GM12878 (cell line): Measurements from ENCODE around the gene ITPRIP. TPM values are rescaled to one million over a fixed set of nuclear protein-coding genes. Genes with fewer than 3 reads are reported as not detected.

ENCODE experiments used
- RAD21 ChIP-seq: IDR thresholded peaks from 2 replicates; pipeline ENCODE4 v1.6.1; 2011; ENCODE audit warnings: mild to moderate bottlenecking, low read depth, low read length, moderate library complexity; ENCODE audit not compliant: insufficient read depth
- STAT1 ChIP-seq: fragments of 450-650 bp; conservative IDR thresholded peaks from 2 replicates; pipeline ENCODE4 v1.6.1; 2014; ENCODE audit warnings: antibody characterized with exemption, mild to moderate bottlenecking
- ZBED1 ChIP-seq: IDR thresholded peaks from 2 replicates; pipeline ENCODE4 v1.6.1; 2016; ENCODE audit warnings: borderline replicate concordance
- polyA plus RNA-seq, 11 experiments: library from polyadenylated mRNA; depleted of rRNA in 4 of 11; unstranded in 6 of 11; stranded (reverse) in 5 of 11; fragments of >200 nt; fragmentation: Nextera tagmentation in 4 of 11; fragmentation: Illumina TruSeq in 1 of 11; extraction: Ambion mirVana in 4 of 11; extraction: Trizol in 1 of 11; gene quantifications; 1 replicate in 1 of 11; 2 replicates in 10 of 11; pipeline versions ENCODE4 v1.2.1 to v1.2.3, GENCODE V29; 2011 to 2016; ENCODE audit warnings: inconsistent platforms in 2 of 11, missing spikeins in 2 of 11, low read depth in 1 of 11
- total RNA-seq, 4 experiments: library from RNA; depleted of rRNA in 3 of 4; stranded (reverse); fragments of >200 nt in 3 of 4; fragmentation: Illumina TruSeq in 1 of 4; extraction: Trizol in 1 of 4; gene quantifications; 2 replicates each; pipeline versions ENCODE4 v1.2.1 to v1.2.3, GENCODE V29; 2013 to 2021
- TF ChIP-seq, protein P1 (sequence below): fragments of 450-650 bp; IDR thresholded peaks from 2 replicates; pipeline ENCODE4 v1.6.1; 2017; ENCODE audit warnings: antibody characterized with exemption, mild to moderate bottlenecking, moderate library complexity
- TF ChIP-seq, protein P2 (sequence below): fragments of 450-650 bp; formaldehyde crosslinking; IDR thresholded peaks from 2 replicates; pipeline ENCODE4 v1.4.0; 2022; ENCODE audit warnings: mild to moderate bottlenecking, moderate library complexity
- TF ChIP-seq, protein P3 (sequence below): fragments of 450-650 bp; IDR thresholded peaks from 2 replicates; pipeline ENCODE4 v1.6.1; 2016; ENCODE audit warnings: mild to moderate bottlenecking
- TF ChIP-seq, protein P4 (sequence below): IDR thresholded peaks from 2 replicates; pipeline ENCODE4 v1.6.1; 2012; ENCODE audit warnings: low read depth, low read length, improper control_type of control experiment

Gene ITPRIP
- total and polyA plus RNA-seq, 10 of the 15 experiments (the other 5 are each of a cell fraction or from before 2014, with no cell fraction given), result 0.82 to 10.4 (median 5.9) TPM

- TF ChIP-seq, protein P1, sequence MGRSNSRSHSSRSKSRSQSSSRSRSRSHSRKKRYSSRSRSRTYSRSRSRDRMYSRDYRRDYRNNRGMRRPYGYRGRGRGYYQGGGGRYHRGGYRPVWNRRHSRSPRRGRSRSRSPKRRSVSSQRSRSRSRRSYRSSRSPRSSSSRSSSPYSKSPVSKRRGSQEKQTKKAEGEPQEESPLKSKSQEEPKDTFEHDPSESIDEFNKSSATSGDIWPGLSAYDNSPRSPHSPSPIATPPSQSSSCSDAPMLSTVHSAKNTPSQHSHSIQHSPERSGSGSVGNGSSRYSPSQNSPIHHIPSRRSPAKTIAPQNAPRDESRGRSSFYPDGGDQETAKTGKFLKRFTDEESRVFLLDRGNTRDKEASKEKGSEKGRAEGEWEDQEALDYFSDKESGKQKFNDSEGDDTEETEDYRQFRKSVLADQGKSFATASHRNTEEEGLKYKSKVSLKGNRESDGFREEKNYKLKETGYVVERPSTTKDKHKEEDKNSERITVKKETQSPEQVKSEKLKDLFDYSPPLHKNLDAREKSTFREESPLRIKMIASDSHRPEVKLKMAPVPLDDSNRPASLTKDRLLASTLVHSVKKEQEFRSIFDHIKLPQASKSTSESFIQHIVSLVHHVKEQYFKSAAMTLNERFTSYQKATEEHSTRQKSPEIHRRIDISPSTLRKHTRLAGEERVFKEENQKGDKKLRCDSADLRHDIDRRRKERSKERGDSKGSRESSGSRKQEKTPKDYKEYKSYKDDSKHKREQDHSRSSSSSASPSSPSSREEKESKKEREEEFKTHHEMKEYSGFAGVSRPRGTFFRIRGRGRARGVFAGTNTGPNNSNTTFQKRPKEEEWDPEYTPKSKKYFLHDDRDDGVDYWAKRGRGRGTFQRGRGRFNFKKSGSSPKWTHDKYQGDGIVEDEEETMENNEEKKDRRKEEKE, result no peak
- TF ChIP-seq, protein P2, sequence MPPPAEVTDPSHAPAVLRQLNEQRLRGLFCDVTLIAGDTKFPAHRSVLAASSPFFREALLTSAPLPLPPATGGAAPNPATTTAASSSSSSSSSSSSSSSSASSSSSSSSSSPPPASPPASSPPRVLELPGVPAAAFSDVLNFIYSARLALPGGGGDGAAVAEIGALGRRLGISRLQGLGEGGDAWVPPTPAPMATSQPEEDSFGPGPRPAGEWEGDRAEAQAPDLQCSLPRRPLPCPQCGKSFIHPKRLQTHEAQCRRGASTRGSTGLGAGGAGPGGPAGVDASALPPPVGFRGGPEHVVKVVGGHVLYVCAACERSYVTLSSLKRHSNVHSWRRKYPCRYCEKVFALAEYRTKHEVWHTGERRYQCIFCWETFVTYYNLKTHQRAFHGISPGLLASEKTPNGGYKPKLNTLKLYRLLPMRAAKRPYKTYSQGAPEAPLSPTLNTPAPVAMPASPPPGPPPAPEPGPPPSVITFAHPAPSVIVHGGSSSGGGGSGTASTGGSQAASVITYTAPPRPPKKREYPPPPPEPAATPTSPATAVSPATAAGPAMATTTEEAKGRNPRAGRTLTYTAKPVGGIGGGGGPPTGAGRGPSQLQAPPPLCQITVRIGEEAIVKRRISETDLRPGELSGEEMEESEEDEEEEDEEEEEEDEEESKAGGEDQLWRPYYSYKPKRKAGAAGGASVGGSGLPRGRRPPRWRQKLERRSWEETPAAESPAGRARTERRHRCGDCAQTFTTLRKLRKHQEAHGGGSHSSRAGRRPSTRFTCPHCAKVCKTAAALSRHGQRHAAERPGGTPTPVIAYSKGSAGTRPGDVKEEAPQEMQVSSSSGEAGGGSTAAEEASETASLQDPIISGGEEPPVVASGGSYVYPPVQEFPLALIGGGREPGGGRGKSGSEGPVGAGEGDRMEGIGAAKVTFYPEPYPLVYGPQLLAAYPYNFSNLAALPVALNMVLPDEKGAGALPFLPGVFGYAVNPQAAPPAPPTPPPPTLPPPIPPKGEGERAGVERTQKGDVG, result no peak
- TF ChIP-seq STAT1 (no peak), RAD21 (no peak), ZBED1 (no peak)
- TF ChIP-seq, protein P3, sequence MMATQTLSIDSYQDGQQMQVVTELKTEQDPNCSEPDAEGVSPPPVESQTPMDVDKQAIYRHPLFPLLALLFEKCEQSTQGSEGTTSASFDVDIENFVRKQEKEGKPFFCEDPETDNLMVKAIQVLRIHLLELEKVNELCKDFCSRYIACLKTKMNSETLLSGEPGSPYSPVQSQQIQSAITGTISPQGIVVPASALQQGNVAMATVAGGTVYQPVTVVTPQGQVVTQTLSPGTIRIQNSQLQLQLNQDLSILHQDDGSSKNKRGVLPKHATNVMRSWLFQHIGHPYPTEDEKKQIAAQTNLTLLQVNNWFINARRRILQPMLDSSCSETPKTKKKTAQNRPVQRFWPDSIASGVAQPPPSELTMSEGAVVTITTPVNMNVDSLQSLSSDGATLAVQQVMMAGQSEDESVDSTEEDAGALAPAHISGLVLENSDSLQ, result no peak
- TF ChIP-seq, protein P4, sequence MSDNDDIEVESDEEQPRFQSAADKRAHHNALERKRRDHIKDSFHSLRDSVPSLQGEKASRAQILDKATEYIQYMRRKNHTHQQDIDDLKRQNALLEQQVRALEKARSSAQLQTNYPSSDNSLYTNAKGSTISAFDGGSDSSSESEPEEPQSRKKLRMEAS, result 0 out of 2 replicates have a peak, but pooled peaks have one; percentile 4
Observed at GRCh38 chr10:104337521-104337984, 712 bp downstream of the ITPRIP start (continued).
